ENCODE measurements around the gene EML4. TPM values are rescaled to one million over a fixed set of nuclear protein-coding genes. Genes with fewer than 3 reads are reported as not detected.

Gene EML4
- total and polyA plus RNA-seq, 9 of the 15 experiments (the other 6 are each of a cell fraction or from before 2014, with no cell fraction given): 14.7 to 48.3 (median 36.5) TPM

DNA sequence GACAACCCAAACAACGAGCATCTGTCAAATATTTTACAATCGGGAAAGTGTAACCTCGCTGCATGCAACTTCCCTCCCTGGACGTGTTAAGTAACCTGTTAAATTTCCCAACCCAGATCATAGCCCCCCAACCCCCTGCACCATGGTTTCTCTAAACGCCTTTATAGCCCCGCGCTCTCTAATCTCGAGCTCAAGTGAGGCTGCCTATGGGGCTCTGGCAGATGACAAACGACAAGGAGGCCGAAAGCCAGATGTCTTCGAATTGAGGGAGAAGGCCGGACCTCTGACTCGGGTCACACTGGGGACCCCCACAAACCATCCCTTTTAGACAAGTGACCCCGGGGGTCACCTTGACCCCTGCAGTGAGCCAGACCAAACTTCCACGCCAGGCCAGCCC, 191.3 kb downstream of the EML4 start (continued):
- TF ChIP-seq, protein P1, sequence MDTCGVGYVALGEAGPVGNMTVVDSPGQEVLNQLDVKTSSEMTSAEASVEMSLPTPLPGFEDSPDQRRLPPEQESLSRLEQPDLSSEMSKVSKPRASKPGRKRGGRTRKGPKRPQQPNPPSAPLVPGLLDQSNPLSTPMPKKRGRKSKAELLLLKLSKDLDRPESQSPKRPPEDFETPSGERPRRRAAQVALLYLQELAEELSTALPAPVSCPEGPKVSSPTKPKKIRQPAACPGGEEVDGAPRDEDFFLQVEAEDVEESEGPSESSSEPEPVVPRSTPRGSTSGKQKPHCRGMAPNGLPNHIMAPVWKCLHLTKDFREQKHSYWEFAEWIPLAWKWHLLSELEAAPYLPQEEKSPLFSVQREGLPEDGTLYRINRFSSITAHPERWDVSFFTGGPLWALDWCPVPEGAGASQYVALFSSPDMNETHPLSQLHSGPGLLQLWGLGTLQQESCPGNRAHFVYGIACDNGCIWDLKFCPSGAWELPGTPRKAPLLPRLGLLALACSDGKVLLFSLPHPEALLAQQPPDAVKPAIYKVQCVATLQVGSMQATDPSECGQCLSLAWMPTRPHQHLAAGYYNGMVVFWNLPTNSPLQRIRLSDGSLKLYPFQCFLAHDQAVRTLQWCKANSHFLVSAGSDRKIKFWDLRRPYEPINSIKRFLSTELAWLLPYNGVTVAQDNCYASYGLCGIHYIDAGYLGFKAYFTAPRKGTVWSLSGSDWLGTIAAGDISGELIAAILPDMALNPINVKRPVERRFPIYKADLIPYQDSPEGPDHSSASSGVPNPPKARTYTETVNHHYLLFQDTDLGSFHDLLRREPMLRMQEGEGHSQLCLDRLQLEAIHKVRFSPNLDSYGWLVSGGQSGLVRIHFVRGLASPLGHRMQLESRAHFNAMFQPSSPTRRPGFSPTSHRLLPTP (IDR thresholded peaks at IDR 0.05; ENCODE audit: borderline replicate concordance, extremely low read depth, insufficient read length): no peak
- TF ChIP-seq TCFL5 (CRISPR knock-in tag; conservative IDR thresholded peaks at IDR 0.05) (no peak), SP1 (CRISPR knock-in tag; IDR thresholded peaks at IDR 0.05) (no peak)
- TF ChIP-seq, protein P2, sequence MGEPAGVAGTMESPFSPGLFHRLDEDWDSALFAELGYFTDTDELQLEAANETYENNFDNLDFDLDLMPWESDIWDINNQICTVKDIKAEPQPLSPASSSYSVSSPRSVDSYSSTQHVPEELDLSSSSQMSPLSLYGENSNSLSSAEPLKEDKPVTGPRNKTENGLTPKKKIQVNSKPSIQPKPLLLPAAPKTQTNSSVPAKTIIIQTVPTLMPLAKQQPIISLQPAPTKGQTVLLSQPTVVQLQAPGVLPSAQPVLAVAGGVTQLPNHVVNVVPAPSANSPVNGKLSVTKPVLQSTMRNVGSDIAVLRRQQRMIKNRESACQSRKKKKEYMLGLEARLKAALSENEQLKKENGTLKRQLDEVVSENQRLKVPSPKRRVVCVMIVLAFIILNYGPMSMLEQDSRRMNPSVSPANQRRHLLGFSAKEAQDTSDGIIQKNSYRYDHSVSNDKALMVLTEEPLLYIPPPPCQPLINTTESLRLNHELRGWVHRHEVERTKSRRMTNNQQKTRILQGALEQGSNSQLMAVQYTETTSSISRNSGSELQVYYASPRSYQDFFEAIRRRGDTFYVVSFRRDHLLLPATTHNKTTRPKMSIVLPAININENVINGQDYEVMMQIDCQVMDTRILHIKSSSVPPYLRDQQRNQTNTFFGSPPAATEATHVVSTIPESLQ (CRISPR knock-in tag; IDR thresholded peaks at IDR 0.05): 0 out of 2 replicates have a peak, but pooled peaks have one; percentile 27
- TF ChIP-seq, protein P3, sequence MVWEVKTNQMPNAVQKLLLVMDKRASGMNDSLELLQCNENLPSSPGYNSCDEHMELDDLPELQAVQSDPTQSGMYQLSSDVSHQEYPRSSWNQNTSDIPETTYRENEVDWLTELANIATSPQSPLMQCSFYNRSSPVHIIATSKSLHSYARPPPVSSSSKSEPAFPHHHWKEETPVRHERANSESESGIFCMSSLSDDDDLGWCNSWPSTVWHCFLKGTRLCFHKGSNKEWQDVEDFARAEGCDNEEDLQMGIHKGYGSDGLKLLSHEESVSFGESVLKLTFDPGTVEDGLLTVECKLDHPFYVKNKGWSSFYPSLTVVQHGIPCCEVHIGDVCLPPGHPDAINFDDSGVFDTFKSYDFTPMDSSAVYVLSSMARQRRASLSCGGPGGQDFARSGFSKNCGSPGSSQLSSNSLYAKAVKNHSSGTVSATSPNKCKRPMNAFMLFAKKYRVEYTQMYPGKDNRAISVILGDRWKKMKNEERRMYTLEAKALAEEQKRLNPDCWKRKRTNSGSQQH (CRISPR knock-in tag; IDR thresholded peaks at IDR 0.05): no peak
